ENCODE data around the gene RXFP4. TPM values are rescaled to one million over a fixed set of nuclear protein-coding genes. Genes with fewer than 3 reads are reported as not detected.

RXFP4 gene
- total and polyA plus RNA-seq, 8 donors = 0.10 to 0.82 (median 0.17) TPM; not detected in 3

GRCh38 chr1:155978973-155979429 lies 37.6 kb downstream of the RXFP4 start:
- Histone ChIP-seq H3K4me3 (peak overlapping the region; percentile 60 to 98), H3K27me3 (no peaks in the 10 kb centered on the region), H3K36me3 (peaks cover 0 to 2% of the 10 kb centered on the region in 2 donors), H3K4me1 (peaks cover 56 to 80% of the 10 kb centered on the region in 2 donors), H3K27ac (peak overlapping the region; percentile 92 to 96), H3K9me3 (no peaks in the 10 kb centered on the region)
- intact Hi-C loops (cut with DNase I) = no loop called here
- ATAC-seq (peak; percentile 17), DNase-seq (no peak)
- no peak for TF ChIP-seq CTCF (IDR thresholded peaks at IDR 0.05)

- ATAC-seq (peak; percentile 1), DNase-seq (no peak)
- Histone ChIP-seq H3K27me3 (no peaks in the 10 kb centered on the region), H3K4me3 (peak overlapping the region; percentile 60 to 98), H3K4me1 (peaks cover 51 to 80% of the 10 kb centered on the region in 2 donors), H3K9me3 (no peaks in the 10 kb centered on the region), H3K27ac (peak overlapping the region; percentile 92 to 96), H3K36me3 (no peaks in the 10 kb centered on the region)
- intact Hi-C loops (cut with DNase I) = no loop called here
- TF ChIP-seq CTCF (IDR thresholded peaks at IDR 0.05) = no peak
Measured at GRCh38 chr1:155979597-155980343, 38.3 kb downstream of the RXFP4 start.

GRCh38 chr1:155981266-155982088 lies 40.0 kb downstream of the RXFP4 start:
- DNase-seq = no peak
- TF ChIP-seq CTCF (IDR thresholded peaks at IDR 0.05) = no peak
- H3K4me3 ChIP-seq = peak overlapping the region in 1 of 2 donors; percentile 14
- no peaks in the 10 kb centered on the region for H3K27me3 ChIP-seq
- no peaks in the 10 kb centered on the region for H3K9me3 ChIP-seq
- H3K27ac ChIP-seq = peak overlapping the region; percentile 92 to 96
- intact Hi-C loops (cut with DNase I) = no loop called here
- H3K36me3 ChIP-seq = no peaks in the 10 kb centered on the region
- H3K4me1 ChIP-seq = peaks cover 40 to 66% of the 10 kb centered on the region in 2 donors
- peak; percentile 20 for ATAC-seq

DNA sequence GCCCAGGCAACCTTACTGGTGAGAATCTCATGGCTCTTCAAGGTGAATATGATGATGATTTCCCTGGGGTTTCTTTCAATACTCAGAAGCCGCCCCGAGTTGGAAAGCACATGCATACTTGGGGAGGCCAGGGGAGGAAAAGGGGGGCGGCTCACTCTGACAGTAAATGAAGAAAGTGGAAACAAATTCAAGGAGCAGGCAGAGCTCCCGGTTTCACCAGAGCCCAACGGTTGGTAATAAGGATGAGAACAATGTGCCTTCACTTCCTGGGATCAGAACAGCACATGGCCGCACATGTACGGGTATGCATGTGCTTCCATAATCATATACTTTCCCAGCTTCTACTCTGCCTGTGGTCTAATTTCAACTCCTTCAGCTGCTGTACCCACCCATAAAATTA lies 40.7 kb downstream of the RXFP4 start:
- no peak for DNase-seq
- Histone ChIP-seq H3K27ac (peak overlapping the region; percentile 92 to 96), H3K4me1 (peaks cover 40 to 60% of the 10 kb centered on the region in 2 donors), H3K9me3 (no peaks in the 10 kb centered on the region), H3K4me3 (peak overlapping the region in 1 of 2 donors; percentile 14), H3K36me3 (no peaks in the 10 kb centered on the region), H3K27me3 (no peaks in the 10 kb centered on the region)
- no peak for TF ChIP-seq CTCF (IDR thresholded peaks at IDR 0.05)
- ATAC-seq = no peak
- intact Hi-C loops (cut with DNase I) = no loop called here

Measured in left lung (tissue), 10 donors.